Endothelial cell of umbilical vein (primary cell): ENCODE measurements around the gene CDH23. TPM values are rescaled to one million over a fixed set of nuclear protein-coding genes. Genes with fewer than 3 reads are reported as not detected.

ENCODE experiments used
- BruUV-seq: library from RNA; stranded (reverse); fragments of 400-500 nt; replicated peaks from 2 replicates; lab custom pipeline; 2021; lab: Mats Ljungman, UMichigan
- CTCF ChIA-PET: fragments of 300-600, 350-600 bp; sonication (Branson Sonifier 250); formaldehyde crosslinking; loops from one replicate; lab custom pipeline; 2021; ENCODE audit warnings: antibody characterized with exemption, inconsistent platforms; lab: Charles Lee
- POLR2A ChIA-PET: fragments of 300-600, 350-600 bp; sonication (Branson Sonifier 250); formaldehyde crosslinking; loops from one replicate; lab custom pipeline; 2021; ENCODE audit warnings: antibody characterized with exemption, inconsistent platforms; lab: Charles Lee
- DNase-seq: peaks from one replicate; pipeline ENCODE4 v3.0.0-alpha.2; 2011; ENCODE audit warnings: low read depth, low spot score
- FAIRE-seq: peaks from 2 replicates; lab custom pipeline; 2011; peaks lifted over from hg19 to GRCh38; lab: Jason Lieb, UNC
- H2AFZ ChIP-seq: 2 replicates; pipeline ENCODE4 v1.6.0; 2012; ENCODE audit warnings: low read depth, low read length, control low read depth, inconsistent platforms
- H3K27ac ChIP-seq: 2 replicates; pipeline ENCODE4 v1.5.1; 2011; ENCODE audit warnings: low read depth, mild to moderate bottlenecking, control low read depth, low read length, moderate library complexity; ENCODE audit not compliant: insufficient read depth
- H3K27me3 ChIP-seq, 2 experiments: 2 replicates each; pipeline versions ENCODE4 v1.6.0 to v1.6.1; 2011; ENCODE audit warnings: low read length in 2 of 2, mixed read lengths in 1 of 2; ENCODE audit not compliant: control insufficient read depth in 2 of 2, insufficient read depth in 2 of 2
- H3K36me3 ChIP-seq, 2 experiments: 2 replicates in 1 of 2; 3 replicates in 1 of 2; pipeline ENCODE4 v1.5.1; 2011; ENCODE audit warnings: low read length in 2 of 2, mild to moderate bottlenecking in 1 of 2, moderate library complexity in 1 of 2; ENCODE audit not compliant: control insufficient read depth in 2 of 2, insufficient read depth in 2 of 2; ENCODE audit errors: extremely low read depth in 1 of 2
- H3K4me1 ChIP-seq: 3 replicates; pipeline ENCODE4 v1.5.1; 2011; ENCODE audit warnings: mild to moderate bottlenecking, low read length; ENCODE audit not compliant: control insufficient read depth, insufficient read depth; ENCODE audit errors: extremely low read depth
- H3K4me2 ChIP-seq: 2 replicates; pipeline ENCODE4 v1.6.1; 2011; ENCODE audit warnings: low read length, control low read depth, mixed read lengths; ENCODE audit not compliant: insufficient read depth
- H3K4me3 ChIP-seq, 3 experiments: fragments of 200-600 bp in 1 of 3; sonication (generic), shearing (Covaris generic) in 1 of 3; replicated peaks in 1 of 3; 2 replicates each; pipeline ENCODE4 v1.5.1; 2011 to 2016; ENCODE audit warnings: control low read depth in 3 of 3, low read length in 3 of 3, mild to moderate bottlenecking in 2 of 3, inconsistent platforms in 1 of 3, low read depth in 1 of 3, moderate library complexity in 1 of 3; ENCODE audit not compliant: insufficient read depth in 1 of 3
- H3K79me2 ChIP-seq: 2 replicates; pipeline ENCODE4 v1.6.0; 2012; ENCODE audit warnings: low read length, inconsistent platforms; ENCODE audit not compliant: control insufficient read depth, insufficient read depth
- H3K9ac ChIP-seq: replicated peaks from 2 replicates; pipeline ENCODE3; 2011; ENCODE audit warnings: low read length, control low read depth; ENCODE audit not compliant: insufficient read depth; ENCODE audit errors: extremely low read depth
- H3K9me1 ChIP-seq: replicated peaks from 3 replicates; pipeline ENCODE4 v1.6.0; 2011; ENCODE audit warnings: mild to moderate bottlenecking, low read length; ENCODE audit not compliant: control insufficient read depth, insufficient read depth; ENCODE audit errors: extremely low read depth
- H3K9me3 ChIP-seq: replicated peaks from 2 replicates; pipeline ENCODE4 v1.5.1; 2012; ENCODE audit warnings: low read length, inconsistent platforms; ENCODE audit not compliant: control insufficient read depth, insufficient read depth
- H4K20me1 ChIP-seq: replicated peaks from 2 replicates; pipeline ENCODE3; 2011; ENCODE audit warnings: mild to moderate bottlenecking, low read length; ENCODE audit not compliant: control insufficient read depth, insufficient read depth; ENCODE audit errors: extremely low read depth
- EZH2 ChIP-seq: IDR thresholded peaks from 2 replicates; pipeline ENCODE4 v1.6.1; 2012; ENCODE audit warnings: borderline replicate concordance, low read depth, mild to moderate bottlenecking, moderate library complexity, low read length, inconsistent platforms; ENCODE audit not compliant: severe bottlenecking
- FOS ChIP-seq: IDR thresholded peaks from 2 replicates; pipeline ENCODE4 v1.6.1; 2011; ENCODE audit warnings: mild to moderate bottlenecking, low read length, moderate library complexity, borderline replicate concordance; ENCODE audit not compliant: insufficient read depth
- GATA2 ChIP-seq: IDR thresholded peaks from 2 replicates; pipeline ENCODE4 v1.7.0; 2011; ENCODE audit warnings: low read depth, mild to moderate bottlenecking, moderate library complexity, mixed read lengths, low read length; ENCODE audit not compliant: insufficient read length, insufficient read depth
- JUN ChIP-seq: IDR thresholded peaks from 2 replicates; pipeline ENCODE4 v1.6.1; 2011; ENCODE audit warnings: borderline replicate concordance, low read depth; ENCODE audit not compliant: insufficient read length, insufficient read depth
- MYC ChIP-seq: IDR thresholded peaks from one replicate; pipeline ENCODE4 v1.6.1; 2011; ENCODE audit warnings: mild to moderate bottlenecking, low read depth, low read length
- POLR2A ChIP-seq: IDR thresholded peaks from 2 replicates; pipeline ENCODE4 v1.6.1; 2012; ENCODE audit warnings: low read depth, mild to moderate bottlenecking, control low read depth, low read length
- POLR2AphosphoS5 ChIP-seq: IDR thresholded peaks from 2 replicates; pipeline ENCODE4 v1.6.1; 2012; ENCODE audit warnings: low read depth, mild to moderate bottlenecking, control low read depth, low read length, moderate library complexity; ENCODE audit not compliant: insufficient read depth
- dilution Hi-C: fragments of 300-500 bp; cut with MboI; formaldehyde crosslinking; loops from one replicate; pipeline ENCODE4 v1.15.0; 2019; ENCODE audit warnings: low sequenced_read_pairs; ENCODE audit not compliant: extremely low pct_ligation_motif_present
- intact Hi-C: fragments of 100-400 bp; cut with micrococcal nuclease; formaldehyde crosslinking; loops from one replicate; pipeline ENCODE4 v1.10.0; 2022
- polyA plus RNA-seq, 4 experiments: library from polyadenylated mRNA; depleted of rRNA in 3 of 4; stranded (reverse) in 3 of 4; unstranded in 1 of 4; fragments of >200 nt; gene quantifications; 2 replicates each; pipeline versions ENCODE4 v1.2.1 to v1.2.3, GENCODE V29; 2011 to 2012; ENCODE audit warnings: missing spikeins in 1 of 4
- total RNA-seq: library from RNA; stranded (reverse); gene quantifications from 2 replicates; pipeline ENCODE4 v1.2.3, GENCODE V29; 2021
- TF ChIP-seq, protein P1 (sequence below): IDR thresholded peaks from 2 replicates; pipeline ENCODE4 v1.6.1; 2011; ENCODE audit not compliant: insufficient read depth, insufficient read length
- TF ChIP-seq, protein P2 (sequence below), 2 donors: IDR thresholded peaks; 1 replicate in 1 of 2; 2 replicates in 1 of 2; pipeline ENCODE4 v1.5.1; 2011; ENCODE audit warnings: low read length in 2 of 2, mild to moderate bottlenecking in 2 of 2, moderate library complexity in 2 of 2, control low read depth in 1 of 2, inconsistent platforms in 1 of 2, low read depth in 1 of 2; ENCODE audit not compliant: insufficient read depth in 1 of 2; ENCODE audit errors: extremely low read depth in 1 of 2

CDH23 gene
- total and polyA plus RNA-seq, 2 donors (not counting 3 experiments of a cell fraction or from before 2014, with no cell fraction given): not detected

DNA sequence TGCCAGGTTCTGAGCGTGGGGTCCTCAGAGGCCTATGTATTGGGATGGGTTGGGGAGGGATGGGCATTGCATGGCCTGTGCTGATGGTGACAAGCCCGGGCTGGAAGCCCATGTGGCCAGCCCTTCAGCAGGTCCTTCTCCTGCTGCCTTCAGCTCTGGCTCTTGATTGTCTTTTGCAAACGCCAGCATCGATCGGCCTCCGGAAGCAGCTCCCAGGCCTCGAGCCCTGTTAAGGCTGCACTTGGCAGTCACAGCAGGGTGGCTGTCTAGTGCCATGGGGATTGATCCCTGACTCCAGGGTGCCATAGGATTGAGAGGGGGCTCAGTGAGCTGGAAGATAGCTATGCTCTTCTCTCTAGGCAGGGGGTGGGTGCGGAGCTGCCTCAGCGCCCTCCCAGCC, 51.4 kb downstream of the CDH23 start:
- intact Hi-C loops (no loop called here), dilution Hi-C loops (no loop called here)
- no peaks in the 10 kb centered on the region for H3K9me3 ChIP-seq
- ChIA-PET POLR2A (no interaction called here), CTCF (no interaction called here)
- TF ChIP-seq FOS: no peak
- TF ChIP-seq JUN: no peak
- no peak for TF ChIP-seq EZH2
- TF ChIP-seq, protein P1, sequence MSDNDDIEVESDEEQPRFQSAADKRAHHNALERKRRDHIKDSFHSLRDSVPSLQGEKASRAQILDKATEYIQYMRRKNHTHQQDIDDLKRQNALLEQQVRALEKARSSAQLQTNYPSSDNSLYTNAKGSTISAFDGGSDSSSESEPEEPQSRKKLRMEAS: no peak
- TF ChIP-seq POLR2A: no peak
- no peak for TF ChIP-seq GATA2
- no peak for TF ChIP-seq POLR2AphosphoS5
- no peak for TF ChIP-seq MYC
- TF ChIP-seq, protein P2, sequence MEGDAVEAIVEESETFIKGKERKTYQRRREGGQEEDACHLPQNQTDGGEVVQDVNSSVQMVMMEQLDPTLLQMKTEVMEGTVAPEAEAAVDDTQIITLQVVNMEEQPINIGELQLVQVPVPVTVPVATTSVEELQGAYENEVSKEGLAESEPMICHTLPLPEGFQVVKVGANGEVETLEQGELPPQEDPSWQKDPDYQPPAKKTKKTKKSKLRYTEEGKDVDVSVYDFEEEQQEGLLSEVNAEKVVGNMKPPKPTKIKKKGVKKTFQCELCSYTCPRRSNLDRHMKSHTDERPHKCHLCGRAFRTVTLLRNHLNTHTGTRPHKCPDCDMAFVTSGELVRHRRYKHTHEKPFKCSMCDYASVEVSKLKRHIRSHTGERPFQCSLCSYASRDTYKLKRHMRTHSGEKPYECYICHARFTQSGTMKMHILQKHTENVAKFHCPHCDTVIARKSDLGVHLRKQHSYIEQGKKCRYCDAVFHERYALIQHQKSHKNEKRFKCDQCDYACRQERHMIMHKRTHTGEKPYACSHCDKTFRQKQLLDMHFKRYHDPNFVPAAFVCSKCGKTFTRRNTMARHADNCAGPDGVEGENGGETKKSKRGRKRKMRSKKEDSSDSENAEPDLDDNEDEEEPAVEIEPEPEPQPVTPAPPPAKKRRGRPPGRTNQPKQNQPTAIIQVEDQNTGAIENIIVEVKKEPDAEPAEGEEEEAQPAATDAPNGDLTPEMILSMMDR (IDR thresholded peaks at IDR 0.05; ENCODE audit: extremely low read depth in 1 of 2, insufficient read depth in 1 of 2, low read depth in 1 of 2, low read length in 2 of 2): no peak
- no peaks in the 10 kb centered on the region for H3K36me3 ChIP-seq
- H3K4me1 ChIP-seq: no peaks in the 10 kb centered on the region
- H2AFZ ChIP-seq: no peak overlapping the region
- H3K27me3 ChIP-seq: no peaks in the 10 kb centered on the region
- H3K79me2 ChIP-seq: no peaks in the 10 kb centered on the region
- BruUV-seq: no TSS peak
- no peaks in the 10 kb centered on the region for H4K20me1 ChIP-seq
- H3K9me1 ChIP-seq: no peaks in the 10 kb centered on the region
- no peak overlapping the region for H3K4me3 ChIP-seq
- no peak for DNase-seq
- H3K27ac ChIP-seq: no peak overlapping the region
- FAIRE-seq: no peak
- no peak overlapping the region for H3K4me2 ChIP-seq
- H3K9ac ChIP-seq: no peak overlapping the region
